ENCODE data around the gene B4GALT1.

Gene B4GALT1

GRCh38 chr9:33138768-33139167 is 28.4 kb downstream of the B4GALT1 start:
- DNase-seq, result no peak

GRCh38 chr9:33137781-33138264 is 29.3 kb downstream of the B4GALT1 start:
- no peak for DNase-seq

- no peak for DNase-seq
Measured at GRCh38 chr9:33136721-33137670, 30.1 kb downstream of the B4GALT1 start.

GRCh38 chr9:33135470-33135958 is 31.6 kb downstream of the B4GALT1 start:
- DNase-seq, result peak; percentile 72

GRCh38 chr9:33135031-33135461 is 32.1 kb downstream of the B4GALT1 start:
- peak; percentile 25 for DNase-seq

GRCh38 chr9:33133186-33133585 is 34.0 kb downstream of the B4GALT1 start:
- no peak for DNase-seq

GRCh38 chr9:33131790-33132772 is 35.1 kb downstream of the B4GALT1 start:
- no peak for DNase-seq

- DNase-seq, result no peak
Measured at GRCh38 chr9:33130961-33131789, 36.0 kb downstream of the B4GALT1 start.

GRCh38 chr9:33129886-33130881 is 37.0 kb downstream of the B4GALT1 start:
- no peak for DNase-seq

GRCh38 chr9:33129251-33129885 is 37.8 kb downstream of the B4GALT1 start:
- DNase-seq, result no peak

- no peak for DNase-seq
Measured at GRCh38 chr9:33128570-33128969, 38.6 kb downstream of the B4GALT1 start.

GRCh38 chr9:33127881-33128280 is 39.3 kb downstream of the B4GALT1 start:
- DNase-seq, result no peak

GRCh38 chr9:33125871-33126823 is 41.0 kb downstream of the B4GALT1 start:
- DNase-seq, result no peak

GRCh38 chr9:33125461-33125860 is 41.7 kb downstream of the B4GALT1 start:
- DNase-seq, result no peak

- DNase-seq, result no peak
Measured at GRCh38 chr9:33124751-33125381, 42.3 kb downstream of the B4GALT1 start.

- no peak for DNase-seq
Measured at GRCh38 chr9:33124046-33124445, 43.1 kb downstream of the B4GALT1 start.

- DNase-seq, result no peak
Measured at GRCh38 chr9:33123407-33124031, 43.6 kb downstream of the B4GALT1 start.

- no peak for DNase-seq
Measured at GRCh38 chr9:33120620-33121019, 46.5 kb downstream of the B4GALT1 start.

Data from retina (tissue), 1 donor.